Erythroblast (primary cell): Measurements from ENCODE around the gene CYP11A1.
A peak's percentile ranks its signal among the peaks of the same experiment; 100 is the strongest.

Experiments used
- DNase-seq, 2 experiments: peaks; one replicate each; lab custom pipeline; 2025; lab: John Stamatoyannopoulos, UW
- GATA1 ChIP-seq: IDR thresholded peaks from 2 replicates; pipeline ENCODE4 v1.6.1; 2011; ENCODE audit warnings: low read depth, mild to moderate bottlenecking, control low read depth, low read length, moderate library complexity
- POLR2A ChIP-seq: IDR thresholded peaks from 2 replicates; pipeline ENCODE4 v1.6.1; 2011; ENCODE audit warnings: mild to moderate bottlenecking, low read length

Gene CYP11A1

DNA sequence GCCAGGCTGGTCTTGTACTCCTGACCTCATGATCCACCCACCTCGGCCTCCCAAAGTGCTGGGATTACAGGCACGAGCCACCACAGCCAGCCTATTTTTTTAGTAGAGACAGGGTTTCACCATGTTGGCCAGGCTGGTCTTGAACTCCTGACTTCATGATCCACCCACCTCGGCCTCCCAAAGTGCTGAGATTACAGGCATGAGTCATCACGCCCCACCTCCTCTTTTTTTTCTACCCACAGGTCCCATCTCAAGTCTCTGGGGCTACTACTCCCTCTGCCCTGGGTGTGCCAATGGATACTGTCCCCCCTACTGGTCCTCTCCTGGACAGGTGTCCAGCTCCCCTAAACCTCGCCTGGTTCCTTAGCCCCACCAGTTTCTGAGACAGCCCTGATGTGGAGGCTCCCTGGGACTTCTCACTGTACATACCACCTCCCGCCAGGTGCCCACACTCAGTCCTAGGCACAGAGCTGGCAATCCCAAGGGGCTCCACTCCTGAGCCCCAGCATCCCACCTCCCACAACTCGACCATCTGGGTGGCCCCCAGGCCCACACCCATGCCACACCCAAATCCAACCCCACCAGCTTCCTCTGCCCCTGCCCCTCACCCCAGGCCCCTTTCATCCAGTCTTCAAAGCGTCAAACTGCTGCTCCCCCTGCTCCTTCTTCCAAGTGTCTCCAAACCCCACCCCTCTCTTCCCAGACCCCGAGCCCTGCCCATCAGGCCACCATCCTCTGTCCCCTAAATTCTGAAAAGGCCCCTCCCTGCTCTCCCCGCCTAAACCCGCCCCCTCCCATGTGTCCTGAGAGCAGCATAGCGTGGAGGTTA is 13.1 kb upstream of the CYP11A1 start:
- TF ChIP-seq GATA1 (no peak), POLR2A (no peak)
- no peak for DNase-seq

DNA sequence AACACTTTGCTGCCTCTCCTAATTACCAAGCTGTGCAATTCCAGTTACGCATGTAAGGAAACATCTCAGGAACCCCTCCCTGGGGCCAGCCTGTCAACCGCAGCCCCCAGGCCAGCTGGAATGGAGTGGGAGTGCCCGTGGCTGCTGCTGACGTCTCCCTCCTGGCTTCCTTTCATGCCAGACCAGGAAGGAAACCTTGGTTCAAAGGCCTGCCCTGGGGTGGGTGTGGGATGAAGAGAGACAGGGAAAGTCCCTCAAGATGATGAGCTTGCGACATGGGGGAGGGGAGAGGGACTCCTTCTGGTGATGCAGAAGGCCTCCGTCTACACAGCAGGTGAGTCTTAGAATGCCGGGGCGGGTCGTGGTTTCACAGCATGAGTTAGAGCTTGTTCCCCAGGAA is 11.4 kb upstream of the CYP11A1 start:
- DNase-seq: no peak

DNA sequence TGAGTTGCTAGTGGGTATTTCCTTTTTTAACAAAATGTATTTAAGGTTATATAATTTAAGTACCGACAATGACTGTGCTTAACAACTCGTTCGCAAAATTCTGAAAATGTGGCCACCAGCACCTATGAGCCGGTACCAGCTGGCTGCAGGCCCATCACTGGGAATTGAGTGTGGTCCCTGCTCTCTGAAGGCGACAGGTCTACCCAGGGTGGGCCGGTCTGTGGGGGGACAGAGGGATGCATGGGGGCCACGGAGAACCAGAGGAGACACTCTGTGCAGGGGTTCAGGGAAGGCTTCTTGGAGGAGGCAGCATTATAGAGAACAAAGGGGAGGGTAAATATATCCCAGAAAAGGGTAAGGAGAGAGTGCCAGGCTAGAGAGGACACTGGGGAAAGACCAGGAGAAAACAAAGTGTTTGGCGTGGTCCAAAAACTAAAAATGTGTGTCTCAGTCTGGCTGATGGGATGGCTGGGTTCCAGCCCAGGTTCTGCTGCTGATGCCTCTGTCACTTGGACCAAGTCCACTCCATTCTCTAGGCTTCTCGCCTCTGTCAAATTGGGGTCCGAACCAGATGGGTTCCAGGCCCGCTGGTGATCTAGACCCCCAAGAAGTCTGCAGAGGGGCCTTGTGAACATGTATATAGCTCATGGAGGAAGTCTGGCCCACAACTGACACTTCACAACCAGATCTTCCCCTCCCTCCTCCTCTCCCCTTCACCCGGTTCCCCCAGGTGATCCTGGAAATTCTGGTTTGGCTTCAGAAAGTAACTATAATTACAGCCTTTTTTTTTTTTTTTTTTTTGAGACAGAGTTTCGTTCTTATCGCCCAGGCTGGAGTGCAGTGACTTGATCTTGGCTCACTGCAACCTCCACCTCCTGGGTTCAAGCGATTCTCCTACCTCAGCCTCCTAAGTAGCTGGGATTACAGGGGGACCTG is 10.7 kb upstream of the CYP11A1 start:
- no peak for TF ChIP-seq GATA1
- no peak for TF ChIP-seq POLR2A
- DNase-seq: no peak

More for the DNA sequence above, 11.4 kb upstream of the CYP11A1 start:
- TF ChIP-seq GATA1 (no peak), POLR2A (no peak)

GRCh38 chr15:74376825-74377581 is 9.6 kb upstream of the CYP11A1 start:
- DNase-seq: no peak
- TF ChIP-seq GATA1 (no peak), POLR2A (no peak)

- DNase-seq: no peak
- TF ChIP-seq POLR2A (no peak), GATA1 (no peak)
Measured at GRCh38 chr15:74376226-74376625, 8.8 kb upstream of the CYP11A1 start.

DNA sequence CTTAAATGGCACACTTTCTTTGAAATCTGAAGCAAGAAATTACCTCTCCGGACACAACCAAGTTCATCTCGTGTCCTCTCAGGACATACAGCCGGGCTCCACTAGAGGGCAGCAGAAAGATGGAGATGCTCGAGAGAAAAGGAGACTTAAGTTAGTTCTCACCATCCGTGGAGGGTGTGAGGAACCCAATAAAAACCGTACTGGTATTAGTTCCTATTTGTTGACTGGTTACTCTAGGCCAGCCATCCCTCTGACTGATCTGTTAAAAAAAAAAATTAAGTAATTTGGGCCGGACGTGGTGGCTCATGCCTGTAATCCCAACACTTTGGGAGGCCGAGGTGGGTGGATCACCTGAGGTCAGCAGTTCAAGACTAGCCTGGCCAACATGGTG is 7.9 kb upstream of the CYP11A1 start:
- peak; percentile 82 to 91 for DNase-seq
- TF ChIP-seq POLR2A: no peak
- TF ChIP-seq GATA1: no peak

- DNase-seq: no peak
- TF ChIP-seq POLR2A (no peak), GATA1 (no peak)
Measured at GRCh38 chr15:74374648-74375302, 7.3 kb upstream of the CYP11A1 start.

GRCh38 chr15:74373731-74374647 is 6.5 kb upstream of the CYP11A1 start:
- no peak for TF ChIP-seq POLR2A
- TF ChIP-seq GATA1: no peak
- DNase-seq: peak; percentile 88 to 93

- TF ChIP-seq GATA1 (no peak), POLR2A (no peak)
- DNase-seq: no peak
Measured at GRCh38 chr15:74373056-74373650, 5.7 kb upstream of the CYP11A1 start.

GRCh38 chr15:74370471-74370870 is 3.0 kb upstream of the CYP11A1 start:
- DNase-seq: no peak
- TF ChIP-seq POLR2A (no peak), GATA1 (no peak)

GRCh38 chr15:74369756-74370155 is 2.3 kb upstream of the CYP11A1 start:
- DNase-seq: no peak
- no peak for TF ChIP-seq POLR2A
- no peak for TF ChIP-seq GATA1
